GM23338 (cell line): Measurements from ENCODE around the gene SLC9C2. TPM values are rescaled to one million over a fixed set of nuclear protein-coding genes. Genes with fewer than 3 reads are reported as not detected.
"Not testable (repeated sequence)": the region's sequence is repeated elsewhere in the genome, so short reads cannot be mapped to it uniquely, and the experiment has no call there.

Experiments used
- ATAC-seq: fragments of 200-7000 bp; cut with Tn5 transposase; 3 replicates; pipeline ENCODE4 v1.9.1; 2020
- DNase-seq: peaks from one replicate; pipeline ENCODE4 v3.0.0-alpha.2; 2015; ENCODE audit warnings: low spot score
- H2AFZ ChIP-seq: fragments of 200-600 bp; sonication (generic); 2 replicates; pipeline ENCODE4 v1.8.0; 2016; ENCODE audit warnings: antibody characterized with exemption, mild to moderate bottlenecking, moderate library complexity
- H3F3A ChIP-seq: fragments of 200-600 bp; sonication (generic); replicated peaks from 2 replicates; pipeline ENCODE4 v1.8.0; 2017; ENCODE audit warnings: antibody characterized with exemption, mixed run types, low read depth
- H3K27ac ChIP-seq: fragments of 200-600 bp; sonication (generic); 2 replicates; pipeline ENCODE4 v1.6.1; 2016; ENCODE audit warnings: low read depth
- H3K27me3 ChIP-seq: fragments of 200-600 bp; sonication (generic); 2 replicates; pipeline ENCODE4 v1.8.0; 2016; ENCODE audit warnings: mild to moderate bottlenecking, mixed run types, moderate library complexity; ENCODE audit not compliant: insufficient read depth
- H3K36me3 ChIP-seq: fragments of 200-600 bp; sonication (generic); 2 replicates; pipeline ENCODE4 v1.8.0; 2016; ENCODE audit warnings: mild to moderate bottlenecking; ENCODE audit not compliant: insufficient read depth
- H3K4me1 ChIP-seq: fragments of 200-600 bp; sonication (generic); 2 replicates; pipeline ENCODE4 v1.8.0; 2016; ENCODE audit warnings: mild to moderate bottlenecking, moderate library complexity; ENCODE audit not compliant: insufficient read depth
- H3K4me2 ChIP-seq: fragments of 200-600 bp; sonication (generic); 2 replicates; pipeline ENCODE4 v1.7.1; 2017; ENCODE audit warnings: mixed run types
- H3K4me3 ChIP-seq: fragments of 200-600 bp; sonication (generic); 2 replicates; pipeline ENCODE4 v1.6.1; 2016; ENCODE audit warnings: mixed run types
- H3K79me2 ChIP-seq: fragments of 200-600 bp; sonication (generic); replicated peaks from 2 replicates; pipeline ENCODE4 v1.8.0; 2017; ENCODE audit warnings: mild to moderate bottlenecking; ENCODE audit not compliant: insufficient read depth
- H3K9me2 ChIP-seq: fragments of 200-600 bp; sonication (generic); 2 replicates; pipeline ENCODE4 v1.8.0; 2017; ENCODE audit not compliant: insufficient read depth
- H4K20me1 ChIP-seq: fragments of 200-600 bp; sonication (generic); replicated peaks from 2 replicates; pipeline ENCODE4 v1.8.0; 2017; ENCODE audit warnings: mild to moderate bottlenecking; ENCODE audit not compliant: insufficient read depth
- H3K27ac Mint-ChIP-seq: 2 replicates; pipeline ENCODE4 v1.8.0; 2020; ENCODE audit warnings: inconsistent platforms, mild to moderate bottlenecking, moderate library complexity, mixed read lengths
- H3K27me3 Mint-ChIP-seq: 3 replicates; pipeline ENCODE4 v1.8.0; 2022; ENCODE audit warnings: low read depth, mild to moderate bottlenecking, moderate library complexity, mixed read lengths, inconsistent platforms; ENCODE audit not compliant: insufficient read depth, poor library complexity
- H3K36me3 Mint-ChIP-seq: 3 replicates; pipeline ENCODE4 v1.8.0; 2021; ENCODE audit warnings: low read depth, mild to moderate bottlenecking, inconsistent platforms, moderate library complexity, mixed read lengths
- H3K4me1 Mint-ChIP-seq: 3 replicates; pipeline ENCODE4 v1.8.0; 2020; ENCODE audit warnings: mild to moderate bottlenecking, inconsistent platforms, mixed read lengths
- H3K4me3 Mint-ChIP-seq: 3 replicates; pipeline ENCODE4 v1.8.0; 2021; ENCODE audit warnings: moderate library complexity, mild to moderate bottlenecking, inconsistent platforms, mixed read lengths
- H3K9me3 Mint-ChIP-seq: 3 replicates; pipeline ENCODE4 v1.8.0; 2020; ENCODE audit warnings: moderate library complexity, mild to moderate bottlenecking, inconsistent platforms, mixed read lengths
- CREB1 ChIP-seq: fragments of 250-450 bp; sonication (Bioruptor Pico); IDR thresholded peaks from 2 replicates; pipeline ENCODE4 v1.5.0; 2020; ENCODE audit warnings: low read depth, mild to moderate bottlenecking, moderate library complexity
- EZH2phosphoT487 ChIP-seq: fragments of 200-600 bp; sonication (generic); IDR thresholded peaks from one replicate; pipeline ENCODE4 v1.8.1; 2018; ENCODE audit warnings: antibody characterized with exemption; ENCODE audit not compliant: unreplicated experiment
- JUNB ChIP-seq: IDR thresholded peaks from one replicate; pipeline ENCODE4 v1.6.1; 2016; ENCODE audit warnings: antibody characterized with exemption; ENCODE audit not compliant: unreplicated experiment
- NANOG ChIP-seq: IDR thresholded peaks from 2 replicates; pipeline ENCODE4 v1.6.1; 2016; ENCODE audit warnings: antibody characterized with exemption, borderline replicate concordance
- POLR2AphosphoS5 ChIP-seq: IDR thresholded peaks from 2 replicates; pipeline ENCODE4 v1.6.1; 2016; ENCODE audit warnings: antibody characterized with exemption, low read depth
- ZNF114 ChIP-seq: fragments of 250-450 bp; sonication (Bioruptor Pico); IDR thresholded peaks from 2 replicates; pipeline ENCODE4 v1.5.0; 2020; ENCODE audit warnings: mild to moderate bottlenecking, moderate library complexity
- polyA plus RNA-seq: library from polyadenylated mRNA; unstranded; fragments of >200 nt; fragmentation: Nextera tagmentation; extraction: Ambion mirVana; gene quantifications from 2 replicates; pipeline ENCODE4 v1.2.1, GENCODE V29; 2016
- total RNA-seq: library from RNA; depleted of rRNA; stranded (reverse); fragments of >200 nt; shearing (Covaris generic); gene quantifications from 2 replicates; pipeline ENCODE4 v1.2.3, GENCODE V29; 2014
- TF ChIP-seq, protein P1 (sequence below): IDR thresholded peaks from 2 replicates; pipeline ENCODE4 v1.6.1; 2016; ENCODE audit warnings: antibody characterized with exemption
- TF ChIP-seq, protein P2 (sequence below): fragments of 250-450 bp; sonication (Bioruptor Pico); IDR thresholded peaks from 2 replicates; pipeline ENCODE4 v1.5.0; 2020; ENCODE audit warnings: mild to moderate bottlenecking, moderate library complexity
- TF ChIP-seq, protein P3 (sequence below), 2 experiments: fragments of 200-600 bp in 1 of 2; sonication (generic) in 1 of 2; conservative IDR thresholded peaks; 2 replicates each; pipeline versions ENCODE4 v1.5.1 to v1.6.1; 2016 to 2017; ENCODE audit warnings: antibody characterized with exemption in 2 of 2, low read depth in 2 of 2, mild to moderate bottlenecking in 2 of 2, moderate library complexity in 1 of 2

The SLC9C2 gene
- total and polyA plus RNA-seq, 2 experiments from 2014 or later = not detected

DNA sequence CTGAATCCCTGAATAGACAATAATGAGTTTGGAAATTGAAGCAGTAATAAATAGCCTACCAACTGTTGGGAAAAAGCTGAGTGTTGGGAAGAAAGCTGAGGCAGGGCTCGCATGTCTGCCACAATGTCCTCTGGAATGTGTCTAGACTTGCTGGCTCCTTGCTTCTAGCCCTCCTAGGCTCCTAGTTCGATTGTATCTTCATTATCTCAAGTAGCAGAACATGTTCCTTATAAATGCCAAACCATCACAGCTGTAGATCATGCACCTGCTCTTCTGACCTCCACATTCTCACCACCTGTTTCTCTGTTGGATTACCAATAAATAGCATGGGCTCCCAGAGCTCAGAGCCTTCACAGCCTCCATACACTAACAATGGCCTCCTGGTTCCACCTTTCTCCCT is 138.7 kb downstream of the SLC9C2 start:
- H3K9me3 Mint-ChIP-seq = peaks cover 32% of the 10 kb centered on the region
- peaks cover 66% of the 10 kb centered on the region for H3K36me3 Mint-ChIP-seq
- H3K4me1 ChIP-seq = peaks cover 11% of the 10 kb centered on the region; the same call in 1 of the 2 replicates

DNA sequence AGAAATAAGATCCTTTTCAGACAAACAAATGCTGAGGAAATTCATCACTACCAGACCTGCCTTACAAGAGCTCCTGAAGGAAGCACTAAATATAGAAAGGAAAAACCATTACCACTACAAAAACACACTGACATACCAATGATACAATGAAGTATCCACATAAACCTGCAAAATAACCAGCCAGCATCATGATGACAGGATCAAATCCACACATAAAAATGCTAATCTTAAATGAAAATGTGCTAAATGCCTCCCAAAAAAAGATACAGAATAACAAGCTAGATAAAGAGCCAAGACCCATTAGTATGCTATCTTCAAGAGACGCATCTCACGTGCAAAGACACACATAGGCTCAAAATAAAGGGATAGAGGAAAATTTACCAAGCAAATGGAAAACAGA is 140.2 kb downstream of the SLC9C2 start:
- Histone ChIP-seq H3K79me2 (peaks cover 63% of the 10 kb centered on the region), H3K4me1 (peaks cover 11% of the 10 kb centered on the region; the same call in 1 of the 2 replicates)
- not testable (repeated sequence) for H3K4me2 ChIP-seq, DNase-seq, H3K27me3 Mint-ChIP-seq, H3K27ac Mint-ChIP-seq, H3K4me3 ChIP-seq, H2AFZ ChIP-seq, H3K27ac ChIP-seq, H3K36me3 ChIP-seq, H3K4me1 Mint-ChIP-seq, ATAC-seq, H3K27me3 ChIP-seq, H3K9me2 ChIP-seq, H3F3A ChIP-seq, H4K20me1 ChIP-seq, H3K4me3 Mint-ChIP-seq
- Mint-ChIP-seq H3K36me3 (peaks cover 53% of the 10 kb centered on the region), H3K9me3 (peaks cover 23% of the 10 kb centered on the region)

More for the DNA sequence above, 138.7 kb downstream of the SLC9C2 start:
- not testable (repeated sequence) for ATAC-seq, DNase-seq, H3K4me1 Mint-ChIP-seq, H3K27ac ChIP-seq, H3K27me3 ChIP-seq, H3K27me3 Mint-ChIP-seq, H3K4me3 ChIP-seq, H2AFZ ChIP-seq, H3K4me2 ChIP-seq, H3K27ac Mint-ChIP-seq, H3K9me2 ChIP-seq, H3F3A ChIP-seq, H3K4me3 Mint-ChIP-seq, H4K20me1 ChIP-seq
- peaks cover 10% of the 10 kb centered on the region for H3K36me3 ChIP-seq
- H3K79me2 ChIP-seq = peaks cover 64% of the 10 kb centered on the region

DNA sequence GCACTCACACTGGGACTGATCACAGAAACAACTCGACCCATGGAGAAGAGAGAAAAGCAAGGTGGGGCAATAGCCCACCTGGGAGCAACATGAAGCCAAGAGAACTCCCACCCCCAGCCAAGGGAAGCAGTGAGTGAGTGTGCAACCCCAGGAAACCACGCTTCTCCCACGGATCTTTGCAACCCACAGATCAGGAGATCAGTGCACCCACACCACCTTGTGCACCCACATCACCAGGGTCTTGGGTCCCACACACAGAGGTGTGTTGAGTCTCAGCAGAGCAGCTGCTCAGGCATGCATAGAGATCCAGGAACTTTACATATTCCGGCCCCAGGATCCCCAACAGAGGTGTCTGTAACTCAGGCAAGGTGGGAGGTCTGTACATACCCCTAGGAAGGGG is 143.0 kb downstream of the SLC9C2 start:
- no peak for ATAC-seq
- H3K36me3 Mint-ChIP-seq = peaks cover 40% of the 10 kb centered on the region
- TF ChIP-seq, protein P1, sequence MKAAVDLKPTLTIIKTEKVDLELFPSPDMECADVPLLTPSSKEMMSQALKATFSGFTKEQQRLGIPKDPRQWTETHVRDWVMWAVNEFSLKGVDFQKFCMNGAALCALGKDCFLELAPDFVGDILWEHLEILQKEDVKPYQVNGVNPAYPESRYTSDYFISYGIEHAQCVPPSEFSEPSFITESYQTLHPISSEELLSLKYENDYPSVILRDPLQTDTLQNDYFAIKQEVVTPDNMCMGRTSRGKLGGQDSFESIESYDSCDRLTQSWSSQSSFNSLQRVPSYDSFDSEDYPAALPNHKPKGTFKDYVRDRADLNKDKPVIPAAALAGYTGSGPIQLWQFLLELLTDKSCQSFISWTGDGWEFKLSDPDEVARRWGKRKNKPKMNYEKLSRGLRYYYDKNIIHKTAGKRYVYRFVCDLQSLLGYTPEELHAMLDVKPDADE = no peak
- TF ChIP-seq, protein P2, sequence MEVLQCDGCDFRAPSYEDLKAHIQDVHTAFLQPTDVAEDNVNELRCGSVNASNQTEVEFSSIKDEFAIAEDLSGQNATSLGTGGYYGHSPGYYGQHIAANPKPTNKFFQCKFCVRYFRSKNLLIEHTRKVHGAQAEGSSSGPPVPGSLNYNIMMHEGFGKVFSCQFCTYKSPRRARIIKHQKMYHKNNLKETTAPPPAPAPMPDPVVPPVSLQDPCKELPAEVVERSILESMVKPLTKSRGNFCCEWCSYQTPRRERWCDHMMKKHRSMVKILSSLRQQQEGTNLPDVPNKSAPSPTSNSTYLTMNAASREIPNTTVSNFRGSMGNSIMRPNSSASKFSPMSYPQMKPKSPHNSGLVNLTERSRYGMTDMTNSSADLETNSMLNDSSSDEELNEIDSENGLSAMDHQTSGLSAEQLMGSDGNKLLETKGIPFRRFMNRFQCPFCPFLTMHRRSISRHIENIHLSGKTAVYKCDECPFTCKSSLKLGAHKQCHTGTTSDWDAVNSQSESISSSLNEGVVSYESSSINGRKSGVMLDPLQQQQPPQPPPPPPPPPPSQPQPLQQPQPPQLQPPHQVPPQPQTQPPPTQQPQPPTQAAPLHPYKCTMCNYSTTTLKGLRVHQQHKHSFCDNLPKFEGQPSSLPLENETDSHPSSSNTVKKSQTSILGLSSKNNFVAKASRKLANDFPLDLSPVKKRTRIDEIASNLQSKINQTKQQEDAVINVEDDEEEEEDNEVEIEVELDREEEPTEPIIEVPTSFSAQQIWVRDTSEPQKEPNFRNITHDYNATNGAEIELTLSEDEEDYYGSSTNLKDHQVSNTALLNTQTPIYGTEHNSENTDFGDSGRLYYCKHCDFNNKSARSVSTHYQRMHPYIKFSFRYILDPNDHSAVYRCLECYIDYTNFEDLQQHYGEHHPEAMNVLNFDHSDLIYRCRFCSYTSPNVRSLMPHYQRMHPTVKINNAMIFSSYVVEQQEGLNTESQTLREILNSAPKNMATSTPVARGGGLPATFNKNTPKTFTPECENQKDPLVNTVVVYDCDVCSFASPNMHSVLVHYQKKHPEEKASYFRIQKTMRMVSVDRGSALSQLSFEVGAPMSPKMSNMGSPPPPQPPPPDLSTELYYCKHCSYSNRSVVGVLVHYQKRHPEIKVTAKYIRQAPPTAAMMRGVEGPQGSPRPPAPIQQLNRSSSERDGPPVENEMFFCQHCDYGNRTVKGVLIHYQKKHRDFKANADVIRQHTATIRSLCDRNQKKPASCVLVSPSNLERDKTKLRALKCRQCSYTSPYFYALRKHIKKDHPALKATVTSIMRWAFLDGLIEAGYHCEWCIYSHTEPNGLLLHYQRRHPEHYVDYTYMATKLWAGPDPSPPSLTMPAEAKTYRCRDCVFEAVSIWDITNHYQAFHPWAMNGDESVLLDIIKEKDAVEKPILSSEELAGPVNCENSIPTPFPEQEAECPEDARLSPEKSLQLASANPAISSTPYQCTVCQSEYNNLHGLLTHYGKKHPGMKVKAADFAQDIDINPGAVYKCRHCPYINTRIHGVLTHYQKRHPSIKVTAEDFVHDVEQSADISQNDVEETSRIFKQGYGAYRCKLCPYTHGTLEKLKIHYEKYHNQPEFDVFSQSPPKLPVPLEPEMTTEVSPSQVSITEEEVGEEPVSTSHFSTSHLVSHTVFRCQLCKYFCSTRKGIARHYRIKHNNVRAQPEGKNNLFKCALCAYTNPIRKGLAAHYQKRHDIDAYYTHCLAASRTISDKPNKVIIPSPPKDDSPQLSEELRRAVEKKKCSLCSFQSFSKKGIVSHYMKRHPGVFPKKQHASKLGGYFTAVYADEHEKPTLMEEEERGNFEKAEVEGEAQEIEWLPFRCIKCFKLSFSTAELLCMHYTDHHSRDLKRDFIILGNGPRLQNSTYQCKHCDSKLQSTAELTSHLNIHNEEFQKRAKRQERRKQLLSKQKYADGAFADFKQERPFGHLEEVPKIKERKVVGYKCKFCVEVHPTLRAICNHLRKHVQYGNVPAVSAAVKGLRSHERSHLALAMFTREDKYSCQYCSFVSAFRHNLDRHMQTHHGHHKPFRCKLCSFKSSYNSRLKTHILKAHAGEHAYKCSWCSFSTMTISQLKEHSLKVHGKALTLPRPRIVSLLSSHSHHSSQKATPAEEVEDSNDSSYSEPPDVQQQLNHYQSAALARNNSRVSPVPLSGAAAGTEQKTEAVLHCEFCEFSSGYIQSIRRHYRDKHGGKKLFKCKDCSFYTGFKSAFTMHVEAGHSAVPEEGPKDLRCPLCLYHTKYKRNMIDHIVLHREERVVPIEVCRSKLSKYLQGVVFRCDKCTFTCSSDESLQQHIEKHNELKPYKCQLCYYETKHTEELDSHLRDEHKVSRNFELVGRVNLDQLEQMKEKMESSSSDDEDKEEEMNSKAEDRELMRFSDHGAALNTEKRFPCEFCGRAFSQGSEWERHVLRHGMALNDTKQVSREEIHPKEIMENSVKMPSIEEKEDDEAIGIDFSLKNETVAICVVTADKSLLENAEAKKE (CRISPR knock-in tag) = no peak
- TF ChIP-seq JUNB (no peak), EZH2phosphoT487 (no peak), ZNF114 (CRISPR knock-in tag) (no peak), CREB1 (CRISPR knock-in tag) (no peak), POLR2AphosphoS5 (no peak), NANOG (no peak)
- TF ChIP-seq, protein P3, sequence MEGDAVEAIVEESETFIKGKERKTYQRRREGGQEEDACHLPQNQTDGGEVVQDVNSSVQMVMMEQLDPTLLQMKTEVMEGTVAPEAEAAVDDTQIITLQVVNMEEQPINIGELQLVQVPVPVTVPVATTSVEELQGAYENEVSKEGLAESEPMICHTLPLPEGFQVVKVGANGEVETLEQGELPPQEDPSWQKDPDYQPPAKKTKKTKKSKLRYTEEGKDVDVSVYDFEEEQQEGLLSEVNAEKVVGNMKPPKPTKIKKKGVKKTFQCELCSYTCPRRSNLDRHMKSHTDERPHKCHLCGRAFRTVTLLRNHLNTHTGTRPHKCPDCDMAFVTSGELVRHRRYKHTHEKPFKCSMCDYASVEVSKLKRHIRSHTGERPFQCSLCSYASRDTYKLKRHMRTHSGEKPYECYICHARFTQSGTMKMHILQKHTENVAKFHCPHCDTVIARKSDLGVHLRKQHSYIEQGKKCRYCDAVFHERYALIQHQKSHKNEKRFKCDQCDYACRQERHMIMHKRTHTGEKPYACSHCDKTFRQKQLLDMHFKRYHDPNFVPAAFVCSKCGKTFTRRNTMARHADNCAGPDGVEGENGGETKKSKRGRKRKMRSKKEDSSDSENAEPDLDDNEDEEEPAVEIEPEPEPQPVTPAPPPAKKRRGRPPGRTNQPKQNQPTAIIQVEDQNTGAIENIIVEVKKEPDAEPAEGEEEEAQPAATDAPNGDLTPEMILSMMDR (conservative IDR thresholded peaks at IDR 0.05; ENCODE audit: low read depth in 2 of 2) = no peak

More for the DNA sequence above, 143.0 kb downstream of the SLC9C2 start:
- Histone ChIP-seq H3K4me2 (no peak overlapping the region), H4K20me1 (no peaks in the 10 kb centered on the region), H3K79me2 (peaks cover 45% of the 10 kb centered on the region), H3K27ac (no peak overlapping the region), H3K9me2 (peaks cover 9% of the 10 kb centered on the region; the same call in 1 of the 2 replicates), H2AFZ (no peak overlapping the region), H3F3A (no peaks in the 10 kb centered on the region), H3K4me1 (peaks cover 11% of the 10 kb centered on the region; the same call in 1 of the 2 replicates), H3K36me3 (peaks cover 4% of the 10 kb centered on the region), H3K4me3 (no peak overlapping the region), H3K27me3 (no peaks in the 10 kb centered on the region)
- Mint-ChIP-seq H3K4me1 (peaks cover 5% of the 10 kb centered on the region; the same call in 2 of the 3 replicates), H3K9me3 (no peaks in the 10 kb centered on the region; the same call in none of the 3 replicates), H3K27ac (no peak overlapping the region), H3K27me3 (no peaks in the 10 kb centered on the region), H3K4me3 (no peak overlapping the region)
- no peak for DNase-seq
